IgD-negative memory B cell (primary cell): Measurements from ENCODE around the gene HOXA9. TPM values are rescaled to one million over a fixed set of nuclear protein-coding genes. Genes with fewer than 3 reads are reported as not detected.

Source experiments
- H3K27ac Mint-ChIP-seq, 3 donors: one replicate each; pipeline ENCODE4 v1.8.0; 2020 to 2022; ENCODE audit warnings: mild to moderate bottlenecking in 3 of 3, mixed read lengths in 3 of 3, moderate library complexity in 1 of 3
- H3K27me3 Mint-ChIP-seq: one replicate; pipeline ENCODE4 v1.8.0; 2021; ENCODE audit warnings: mixed read lengths
- H3K36me3 Mint-ChIP-seq: one replicate; pipeline ENCODE4 v1.8.0; 2020; ENCODE audit warnings: mild to moderate bottlenecking, mixed read lengths
- H3K4me1 Mint-ChIP-seq, 3 donors: one replicate each; pipeline ENCODE4 v1.8.0; 2020 to 2022; ENCODE audit warnings: mixed read lengths in 3 of 3, mild to moderate bottlenecking in 1 of 3
- H3K4me3 Mint-ChIP-seq, 4 donors: one replicate each; pipeline ENCODE4 v1.8.0; 2020 to 2022; ENCODE audit warnings: mild to moderate bottlenecking in 4 of 4, mixed read lengths in 4 of 4, moderate library complexity in 3 of 4
- H3K9me3 Mint-ChIP-seq, 3 donors: one replicate each; pipeline ENCODE4 v1.8.0; 2020 to 2021; ENCODE audit warnings: mixed read lengths in 3 of 3, mild to moderate bottlenecking in 1 of 3
- polyA plus RNA-seq: library from polyadenylated mRNA; unstranded; fragments of 300-500 nt; fragmentation: Illumina TruSeq; gene quantifications from one replicate; pipeline ENCODE4 v1.2.3, GENCODE V29; 2021

Gene HOXA9
- polyA plus RNA-seq, 1 donor from 2014 or later, result 0.20 TPM

DNA sequence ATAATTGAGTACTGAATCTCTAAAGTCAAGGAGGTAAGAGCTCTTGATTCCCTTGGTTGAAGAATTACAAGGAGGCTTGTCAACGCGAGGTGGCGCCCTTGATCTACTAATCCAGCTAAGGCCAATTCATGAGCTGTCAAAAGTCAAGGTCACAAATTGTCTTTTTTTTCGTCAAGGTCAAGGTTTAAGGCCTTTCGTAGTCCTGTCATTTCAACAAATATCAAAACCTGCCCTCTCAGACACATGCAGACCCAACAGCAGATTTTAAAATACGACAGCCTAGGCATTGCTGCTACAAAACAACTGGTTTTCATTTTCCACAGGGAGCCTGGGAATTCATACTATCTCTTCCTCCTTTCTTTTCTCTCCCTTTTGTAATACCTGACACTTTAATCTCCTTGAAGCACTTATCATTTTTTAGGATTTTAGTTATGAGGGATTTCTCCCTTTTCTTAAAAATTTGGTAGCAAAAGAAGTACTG lies 31.0 kb upstream of the HOXA9 start:
- H3K4me3 Mint-ChIP-seq, result peak overlapping the region in 1 of 4 donors; percentile 70
- H3K36me3 Mint-ChIP-seq, result no peaks in the 10 kb centered on the region
- H3K27ac Mint-ChIP-seq, result peak overlapping the region in 2 of 3 donors; percentile 84 to 88
- peaks cover 0 to 5% (median 0%) of the 10 kb centered on the region in 3 donors for H3K9me3 Mint-ChIP-seq
- H3K4me1 Mint-ChIP-seq, result peaks cover 10 to 18% (median 13%) of the 10 kb centered on the region in 3 donors
- peaks cover 69% of the 10 kb centered on the region for H3K27me3 Mint-ChIP-seq

DNA sequence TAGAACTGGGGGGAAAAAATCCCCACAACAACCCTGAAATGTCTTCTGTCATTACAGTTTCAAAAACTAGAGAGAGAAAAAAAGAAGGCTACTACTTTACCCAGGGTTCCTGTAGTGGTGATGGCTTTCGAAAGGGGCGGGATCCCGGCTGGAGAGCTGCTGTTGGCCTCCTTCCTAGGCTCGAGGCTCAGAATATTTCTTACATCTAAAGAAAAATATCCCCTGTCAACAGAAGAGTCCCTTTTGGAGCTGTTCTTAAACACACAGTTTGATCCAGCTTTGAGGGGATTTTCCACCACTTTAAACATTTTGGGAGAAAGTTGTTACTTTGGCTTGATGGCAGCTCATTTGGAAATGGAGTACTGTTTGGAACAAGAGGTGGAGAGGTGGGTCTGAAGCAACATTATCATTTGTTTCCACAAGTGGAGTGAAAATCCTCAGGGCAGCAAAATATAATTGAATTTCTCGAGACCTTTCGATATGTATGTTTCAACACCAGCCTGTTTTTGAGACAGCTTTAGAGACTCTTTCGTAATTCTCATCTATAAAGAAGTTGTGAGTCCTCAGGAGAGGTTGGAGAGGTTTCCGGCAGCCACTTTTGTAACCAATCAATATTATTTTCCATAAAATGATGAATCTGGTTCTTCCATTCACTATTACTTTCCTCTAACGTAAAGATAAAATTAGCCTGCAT lies 29.5 kb upstream of the HOXA9 start:
- H3K27ac Mint-ChIP-seq, result peak overlapping the region; percentile 63 to 97 (median 77)
- peak overlapping the region in 1 of 4 donors; percentile 59 for H3K4me3 Mint-ChIP-seq
- no peaks in the 10 kb centered on the region for H3K36me3 Mint-ChIP-seq
- peaks cover 0 to 5% (median 0%) of the 10 kb centered on the region in 3 donors for H3K9me3 Mint-ChIP-seq
- peaks cover 4 to 17% (median 9%) of the 10 kb centered on the region in 3 donors for H3K4me1 Mint-ChIP-seq
- peaks cover 70% of the 10 kb centered on the region for H3K27me3 Mint-ChIP-seq

DNA sequence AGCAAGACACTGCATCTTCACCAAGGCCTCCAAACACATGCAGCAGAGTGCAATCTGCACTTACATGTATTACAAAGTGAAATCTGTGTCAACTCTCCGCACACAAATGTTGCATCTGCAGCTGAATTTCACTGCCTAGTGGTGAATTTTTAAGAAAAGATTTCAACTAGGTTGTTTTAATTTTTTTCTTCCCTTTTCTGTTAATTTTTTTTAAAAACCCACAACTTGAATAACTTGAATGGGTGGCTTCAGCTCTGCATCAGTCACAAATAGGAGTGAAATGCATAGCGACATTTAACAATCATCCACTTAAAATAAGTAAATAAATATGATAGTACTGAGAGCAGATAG lies 28.6 kb upstream of the HOXA9 start:
- Mint-ChIP-seq H3K4me3 (peak overlapping the region in 2 of 4 donors; percentile 45 to 59), H3K27me3 (peaks cover 74% of the 10 kb centered on the region), H3K4me1 (peaks cover 4 to 19% (median 12%) of the 10 kb centered on the region in 3 donors), H3K27ac (peak overlapping the region; percentile 46 to 97 (median 82)), H3K36me3 (no peaks in the 10 kb centered on the region), H3K9me3 (peaks cover 0 to 5% (median 0%) of the 10 kb centered on the region in 3 donors)

DNA sequence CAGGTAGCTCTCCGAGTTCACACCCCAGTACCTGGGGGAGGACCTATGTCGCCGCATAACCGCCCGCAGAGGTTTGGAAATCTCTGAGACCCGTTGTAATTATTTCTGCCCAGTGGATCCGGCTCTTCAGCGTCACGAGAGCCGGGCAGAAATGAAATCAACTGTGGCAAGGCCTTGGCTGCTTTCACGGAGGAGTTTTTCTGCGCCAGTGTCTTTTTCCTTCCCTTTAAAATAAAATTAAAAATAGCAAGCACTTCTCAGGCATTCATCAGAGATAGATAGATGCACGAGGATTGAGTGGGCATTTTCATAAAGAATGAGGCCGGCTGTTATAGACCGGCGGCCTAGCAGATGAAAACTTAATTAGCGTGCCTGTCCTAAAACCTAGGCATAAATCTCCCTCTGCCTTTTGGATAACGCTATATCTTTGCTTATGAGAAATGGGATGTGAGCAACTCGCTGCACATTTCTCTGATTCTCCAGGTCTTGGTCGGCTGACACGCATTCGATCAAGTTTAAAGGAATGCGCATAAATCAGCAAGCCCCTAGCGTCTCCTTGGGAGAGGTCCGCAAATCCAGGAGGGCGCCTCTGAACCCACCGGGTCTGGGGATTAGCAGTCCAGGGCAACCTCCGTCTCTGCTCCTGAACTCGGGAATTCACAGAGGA lies 28.1 kb upstream of the HOXA9 start:
- H3K27ac Mint-ChIP-seq, result peak overlapping the region; percentile 46 to 97 (median 82)

DNA sequence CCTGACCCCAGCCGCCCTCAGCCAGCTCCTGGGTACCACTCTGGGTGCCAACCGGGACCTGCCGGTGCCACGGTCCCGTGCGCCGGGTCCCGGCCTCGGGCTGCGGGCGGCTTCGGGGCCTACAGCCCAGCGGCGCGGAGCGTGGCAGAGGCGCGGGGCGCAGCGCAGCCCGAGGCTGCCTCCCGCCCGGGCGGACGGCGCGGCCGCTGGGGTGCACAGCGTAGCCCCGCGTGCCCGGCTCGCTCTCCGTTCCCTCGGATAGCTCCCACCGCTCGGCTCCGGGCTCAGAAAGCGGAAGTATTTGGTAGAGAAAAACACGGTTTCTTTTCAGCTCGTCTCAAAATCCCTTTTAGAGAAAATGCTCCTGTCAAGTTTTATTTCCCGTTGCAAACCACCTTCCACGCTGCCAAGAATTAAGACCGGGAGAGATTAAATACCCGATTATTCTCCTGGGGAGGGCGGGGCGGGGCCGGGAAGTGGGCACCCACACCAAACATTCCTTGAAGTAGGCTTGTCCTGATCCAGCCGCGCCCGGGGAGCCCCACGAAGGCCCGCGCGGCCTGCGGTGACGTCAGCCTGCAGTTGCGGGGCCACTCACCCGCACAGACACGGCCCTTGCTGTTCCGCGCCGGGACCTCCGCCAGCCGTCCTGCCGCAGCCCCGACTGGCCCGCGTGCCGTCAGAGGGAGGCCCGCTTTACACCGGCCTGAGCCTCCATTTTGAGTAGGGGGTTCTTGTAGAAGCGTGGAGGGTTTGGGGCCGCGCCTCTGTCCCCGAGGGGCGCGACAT lies 27.4 kb upstream of the HOXA9 start:
- H3K4me3 Mint-ChIP-seq, result peak overlapping the region; percentile 31 to 85 (median 62)
- H3K9me3 Mint-ChIP-seq, result peaks cover 0 to 2% (median 0%) of the 10 kb centered on the region in 3 donors
- peaks cover 74% of the 10 kb centered on the region for H3K27me3 Mint-ChIP-seq
- peaks cover 8 to 20% (median 15%) of the 10 kb centered on the region in 3 donors for H3K4me1 Mint-ChIP-seq
- peak overlapping the region; percentile 81 to 97 (median 82) for H3K27ac Mint-ChIP-seq
- no peaks in the 10 kb centered on the region for H3K36me3 Mint-ChIP-seq

More for the DNA sequence above, 28.1 kb upstream of the HOXA9 start:
- Mint-ChIP-seq H3K4me3 (peak overlapping the region in 3 of 4 donors; percentile 25 to 59 (median 45)), H3K36me3 (no peaks in the 10 kb centered on the region), H3K27me3 (peaks cover 74% of the 10 kb centered on the region), H3K4me1 (peaks cover 6 to 19% (median 15%) of the 10 kb centered on the region in 3 donors), H3K9me3 (peaks cover 0 to 5% (median 0%) of the 10 kb centered on the region in 3 donors)

DNA sequence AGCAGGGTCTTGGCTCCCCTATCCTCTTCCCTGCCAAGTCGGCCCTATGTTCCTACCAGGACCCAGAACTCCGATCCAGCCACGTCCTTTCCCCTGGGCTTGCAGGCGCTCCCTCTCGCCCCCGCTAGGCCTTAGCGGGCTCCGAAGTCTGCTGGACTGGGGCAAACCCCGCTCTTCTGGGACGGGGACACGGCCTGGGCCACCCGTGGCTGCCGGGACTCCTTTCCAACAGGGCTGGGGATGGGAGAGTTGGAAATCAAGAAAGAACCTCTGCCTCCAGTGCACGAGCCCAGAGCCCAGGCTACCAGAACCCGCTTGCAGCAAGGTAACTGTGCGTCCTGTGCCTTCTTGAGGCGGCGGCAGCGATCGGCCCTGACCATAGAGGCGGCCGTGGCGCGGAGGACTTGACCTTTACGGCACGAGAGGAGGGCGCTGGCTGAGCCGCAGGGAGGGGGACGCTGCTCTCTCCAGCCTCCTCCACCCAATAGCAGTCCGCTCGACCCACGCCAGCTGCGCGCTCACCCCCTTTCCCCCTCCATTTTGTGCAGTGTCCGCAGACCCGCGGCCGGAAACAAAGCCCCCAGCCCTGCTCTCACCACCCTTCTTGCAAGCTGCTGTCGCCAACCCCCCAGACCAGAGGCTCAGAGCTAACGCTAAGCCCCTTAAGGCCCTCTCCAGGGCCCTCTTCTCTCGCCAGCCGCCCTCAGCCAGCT lies 26.7 kb upstream of the HOXA9 start:
- H3K36me3 Mint-ChIP-seq, result no peaks in the 10 kb centered on the region
- H3K4me3 Mint-ChIP-seq, result peak overlapping the region; percentile 49 to 91 (median 72)
- H3K27ac Mint-ChIP-seq, result peak overlapping the region; percentile 46 to 97 (median 82)
- peaks cover 0 to 2% (median 0%) of the 10 kb centered on the region in 3 donors for H3K9me3 Mint-ChIP-seq
- peaks cover 75% of the 10 kb centered on the region for H3K27me3 Mint-ChIP-seq
- peaks cover 8 to 20% (median 15%) of the 10 kb centered on the region in 3 donors for H3K4me1 Mint-ChIP-seq

DNA sequence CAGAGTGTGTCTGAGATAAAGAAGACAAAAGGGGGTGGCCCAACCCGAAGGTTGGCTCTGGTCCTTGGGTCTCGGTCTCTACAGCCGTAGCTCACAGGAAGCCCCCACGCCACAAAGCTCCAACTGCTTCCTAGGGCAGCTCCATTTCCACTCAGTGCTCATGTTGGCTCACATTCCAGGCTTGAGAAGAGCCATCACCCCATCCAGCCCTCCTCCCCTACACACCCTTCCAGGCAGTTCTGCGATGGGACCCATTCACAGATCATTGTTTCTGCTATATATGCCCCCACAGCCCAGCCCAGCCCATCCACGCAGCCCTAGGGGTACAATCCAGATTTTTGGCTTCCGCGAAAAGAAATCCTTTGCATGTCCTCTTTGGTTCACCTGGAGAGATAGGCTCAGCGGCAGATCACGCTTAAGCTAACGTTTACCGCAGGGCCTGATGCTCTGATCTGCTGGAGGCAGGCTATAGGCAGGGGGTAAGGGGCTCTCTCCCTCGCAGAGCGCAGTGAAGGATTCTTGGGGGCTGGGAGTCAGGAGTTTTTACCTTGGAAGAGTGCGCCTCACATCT lies 25.9 kb upstream of the HOXA9 start:
- Mint-ChIP-seq H3K27me3 (peaks cover 75% of the 10 kb centered on the region), H3K4me1 (peaks cover 7 to 18% (median 12%) of the 10 kb centered on the region in 3 donors), H3K9me3 (peaks cover 0 to 2% (median 0%) of the 10 kb centered on the region in 3 donors), H3K27ac (peak overlapping the region in 2 of 3 donors; percentile 61 to 97), H3K4me3 (peak overlapping the region in 2 of 4 donors; percentile 52 to 91), H3K36me3 (no peaks in the 10 kb centered on the region)

DNA sequence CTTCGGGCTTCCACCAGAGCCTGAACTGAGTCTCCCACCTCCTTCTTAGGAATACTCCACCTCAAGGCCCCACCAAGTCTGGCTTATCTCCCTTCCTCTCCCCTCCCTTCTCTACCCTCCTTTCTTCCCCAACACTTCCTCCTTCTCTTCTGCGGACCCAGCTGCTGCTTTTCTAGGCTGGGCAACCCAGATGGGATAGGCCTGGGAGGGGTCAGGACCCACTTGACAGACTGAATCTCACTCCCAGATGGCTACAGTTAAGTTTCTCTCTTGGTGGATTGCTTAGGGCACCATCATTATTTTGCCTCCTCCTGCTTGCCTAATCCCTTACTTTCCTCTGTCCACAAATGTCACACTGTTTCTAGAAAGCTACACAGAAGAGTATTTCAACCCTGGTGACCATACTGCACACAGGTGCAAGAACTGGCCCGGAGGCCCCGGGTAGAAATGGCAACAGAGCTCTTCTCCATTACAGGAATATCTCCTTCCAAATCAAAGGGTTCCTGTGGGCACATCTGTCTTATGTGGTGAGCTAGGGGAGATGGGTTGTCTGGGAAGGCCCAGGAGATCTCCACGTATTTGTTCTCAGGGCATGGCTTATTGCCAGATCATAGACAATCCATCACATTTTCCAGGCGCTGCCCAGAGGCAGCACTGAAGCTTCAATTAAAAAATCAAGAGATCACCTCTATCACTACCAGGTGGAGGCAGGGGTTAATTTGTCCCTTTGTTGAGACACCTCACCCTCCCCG lies 24.8 kb upstream of the HOXA9 start:
- Mint-ChIP-seq H3K4me3 (peak overlapping the region in 3 of 4 donors; percentile 30 to 91 (median 50)), H3K27me3 (peaks cover 79% of the 10 kb centered on the region), H3K27ac (peak overlapping the region in 2 of 3 donors; percentile 8 to 97), H3K36me3 (no peaks in the 10 kb centered on the region), H3K9me3 (peaks cover 0 to 2% (median 0%) of the 10 kb centered on the region in 3 donors), H3K4me1 (peaks cover 11 to 21% (median 13%) of the 10 kb centered on the region in 3 donors)

DNA sequence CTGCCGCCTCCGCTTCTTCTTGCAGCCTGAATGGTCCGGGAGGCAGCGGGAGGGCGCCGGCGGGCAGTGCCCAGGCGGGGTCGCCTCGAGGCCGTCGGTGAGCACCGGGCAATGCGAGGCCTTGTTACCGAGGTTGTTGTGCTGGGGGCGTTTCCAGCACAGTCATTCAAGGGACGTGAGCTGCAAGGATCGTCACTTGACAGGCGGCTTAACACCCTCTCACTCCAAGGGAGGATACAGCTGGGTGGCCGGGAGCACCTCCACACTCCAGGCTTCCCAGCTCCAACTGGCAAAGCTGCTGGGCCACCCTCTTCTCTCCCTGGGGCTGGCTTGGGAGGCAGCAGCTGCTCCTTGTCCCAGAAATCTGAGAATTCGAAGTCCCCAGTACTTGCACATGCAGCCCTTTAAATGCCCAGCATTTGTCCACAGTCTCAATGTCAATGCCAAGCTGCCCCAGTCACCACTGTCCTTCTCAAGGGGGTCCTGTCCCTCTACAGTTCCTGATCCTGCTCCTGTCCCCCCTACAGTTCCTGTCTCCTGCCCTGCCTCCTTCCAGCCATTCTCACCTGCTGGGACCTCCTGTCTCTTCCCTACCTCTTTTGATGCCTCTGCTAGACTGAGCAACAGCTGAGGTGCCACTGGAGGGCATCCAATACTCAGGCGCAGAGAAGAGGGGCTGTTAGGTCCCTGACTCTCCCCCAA lies 24.1 kb upstream of the HOXA9 start:
- H3K4me1 Mint-ChIP-seq, result peaks cover 16 to 27% (median 19%) of the 10 kb centered on the region in 3 donors
- H3K36me3 Mint-ChIP-seq, result peaks cover 3% of the 10 kb centered on the region
- H3K9me3 Mint-ChIP-seq, result peaks cover 0 to 5% (median 0%) of the 10 kb centered on the region in 3 donors
- H3K27me3 Mint-ChIP-seq, result peaks cover 79% of the 10 kb centered on the region
- H3K27ac Mint-ChIP-seq, result peak overlapping the region in 1 of 3 donors; percentile 97
- H3K4me3 Mint-ChIP-seq, result peak overlapping the region; percentile 44 to 91 (median 50)

DNA sequence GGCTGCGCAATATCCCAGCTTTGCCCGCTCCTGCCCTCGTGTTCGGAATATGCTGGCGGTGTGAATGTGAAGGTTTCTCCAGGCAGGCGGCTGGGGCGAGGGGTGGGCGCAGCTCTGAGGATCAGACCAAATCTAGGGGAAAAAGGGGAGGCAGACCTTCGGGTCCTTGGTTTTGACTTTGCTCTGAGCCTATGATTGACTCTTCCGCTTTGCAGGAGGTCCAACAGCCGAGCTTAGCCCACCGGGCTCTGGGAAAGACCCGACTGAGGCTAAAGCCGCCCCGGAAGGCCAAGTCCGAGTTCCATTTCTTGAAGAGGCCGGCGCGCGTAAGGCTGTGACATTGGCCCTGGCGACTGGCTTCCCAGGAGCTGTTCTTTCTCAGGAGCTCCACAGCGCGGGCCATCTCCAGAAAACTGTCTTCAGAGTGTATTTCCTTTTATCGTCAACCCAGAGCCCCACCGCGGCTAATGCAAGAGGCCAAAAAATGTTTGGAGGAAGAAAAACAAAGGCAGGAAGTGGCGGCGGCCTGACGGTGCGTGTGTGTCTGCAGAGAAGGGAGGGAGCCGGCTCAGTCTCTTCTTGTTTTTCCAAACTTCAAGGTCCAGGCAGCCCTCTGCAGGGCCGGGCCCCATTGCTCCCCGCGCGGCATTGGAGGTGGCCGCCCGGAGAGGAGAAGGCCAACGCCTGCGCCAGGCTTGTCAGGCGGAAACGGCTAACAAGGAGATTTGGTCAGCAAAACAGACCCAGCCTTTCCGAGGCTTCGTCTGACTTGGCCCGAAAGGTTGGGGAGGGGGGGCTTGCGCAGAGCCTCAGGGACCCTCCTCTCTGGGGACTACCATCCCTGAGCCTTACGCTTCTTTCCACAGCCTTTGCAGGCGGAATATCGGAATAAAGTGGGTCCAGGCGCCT lies 23.3 kb upstream of the HOXA9 start:
- peaks cover 79% of the 10 kb centered on the region for H3K27me3 Mint-ChIP-seq
- peak overlapping the region; percentile 78 to 98 (median 97) for H3K27ac Mint-ChIP-seq
- peaks cover 0 to 5% (median 0%) of the 10 kb centered on the region in 3 donors for H3K9me3 Mint-ChIP-seq
- peaks cover 18 to 32% (median 19%) of the 10 kb centered on the region in 3 donors for H3K4me1 Mint-ChIP-seq
- H3K4me3 Mint-ChIP-seq, result peak overlapping the region; percentile 44 to 82 (median 78)
- H3K36me3 Mint-ChIP-seq, result peaks cover 3% of the 10 kb centered on the region

DNA sequence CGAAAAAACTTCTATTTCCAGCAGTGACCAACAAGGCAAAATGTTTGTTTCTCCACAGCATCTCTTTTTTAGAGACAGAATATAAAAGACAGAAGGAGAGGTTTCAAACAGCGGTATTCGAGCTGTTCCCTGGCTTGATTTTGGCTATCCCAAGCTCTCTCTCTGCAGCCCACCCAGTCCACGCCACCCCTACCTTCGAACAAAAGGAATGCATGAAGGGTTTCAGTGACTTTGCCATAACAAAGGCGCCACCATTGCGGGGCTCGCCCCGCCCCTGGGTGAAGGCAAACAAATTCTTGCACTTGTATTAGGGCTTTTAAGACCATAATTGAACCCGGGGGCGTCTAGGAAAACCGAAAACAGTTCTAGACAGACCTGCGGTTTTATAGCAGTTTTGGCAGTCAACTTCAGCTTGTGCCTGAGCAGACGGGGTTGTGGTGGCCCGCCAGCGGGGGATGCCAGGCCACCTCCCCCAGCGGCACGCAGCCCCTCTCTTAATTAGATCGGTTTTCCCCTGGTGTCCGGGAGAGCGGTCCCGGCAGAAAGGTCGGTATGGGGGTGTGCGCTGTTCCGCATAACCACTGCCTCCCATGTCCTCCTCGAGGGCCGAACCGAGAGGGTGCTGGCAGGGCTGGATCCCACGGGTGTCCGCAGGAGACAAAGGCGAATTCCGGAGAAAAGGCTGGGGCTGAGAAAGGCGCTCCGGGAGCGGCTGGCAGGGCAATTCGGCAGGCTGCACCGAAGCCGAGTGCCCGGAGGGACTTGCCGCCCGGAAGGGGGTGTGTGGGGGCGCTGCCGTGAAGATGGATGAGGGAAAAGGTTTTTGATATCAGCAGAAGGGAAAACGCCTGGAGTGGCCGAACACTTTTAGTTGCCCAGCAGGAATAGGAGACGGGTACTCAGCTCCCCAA lies 22.4 kb upstream of the HOXA9 start:
- Mint-ChIP-seq H3K9me3 (peaks cover 0 to 5% (median 0%) of the 10 kb centered on the region in 3 donors), H3K4me1 (peaks cover 18 to 33% (median 18%) of the 10 kb centered on the region in 3 donors), H3K27ac (peak overlapping the region; percentile 78 to 98 (median 97)), H3K4me3 (peak overlapping the region; percentile 9 to 82 (median 78)), H3K36me3 (peaks cover 3% of the 10 kb centered on the region), H3K27me3 (peaks cover 78% of the 10 kb centered on the region)
